B cell (primary cell): ENCODE data around the gene STAM2. TPM values are rescaled to one million over a fixed set of nuclear protein-coding genes. Genes with fewer than 3 reads are reported as not detected.

ENCODE experiments used
- ATAC-seq: fragments of 200-7000 bp; cut with Tn5 transposase; one replicate; pipeline ENCODE4 v1.10.0; 2021; ENCODE audit warnings: low read depth, mild to moderate bottlenecking, moderate number of reproducible peaks, moderate library complexity
- CTCF ChIA-PET: fragments of 350-600 bp; sonication (Branson Sonifier 250); formaldehyde crosslinking; loops from one replicate; lab custom pipeline; 2021; ENCODE audit warnings: antibody characterized with exemption, inconsistent platforms; lab: Charles Lee
- POLR2A ChIA-PET: fragments of 350-600 bp; sonication (Branson Sonifier 250); formaldehyde crosslinking; loops from one replicate; lab custom pipeline; 2021; ENCODE audit warnings: antibody characterized with exemption; lab: Charles Lee
- DNase-seq: peaks from one replicate; pipeline ENCODE4 v3.0.0; 2013
- H2AFZ ChIP-seq: 2 replicates; pipeline ENCODE4 v1.6.1; 2012; ENCODE audit warnings: mild to moderate bottlenecking, low read depth, low read length; ENCODE audit not compliant: insufficient read depth, poor library complexity, severe bottlenecking
- H3K27ac ChIP-seq, 2 donors: 1 replicate in 1 of 2; 2 replicates in 1 of 2; pipeline ENCODE4 v1.5.1; 2012 to 2013; ENCODE audit warnings: low read length in 2 of 2, mild to moderate bottlenecking in 2 of 2, moderate library complexity in 1 of 2
- H3K27me3 ChIP-seq, 4 experiments: fragments of 200-600 bp in 1 of 4; sonication (generic) in 1 of 4; replicated peaks in 1 of 4; 1 replicate in 2 of 4; 2 replicates in 2 of 4; pipeline versions ENCODE4 v1.6.1 to v1.7.0; 2013 to 2016; ENCODE audit warnings: low read length in 3 of 4, mild to moderate bottlenecking in 2 of 4, mixed read lengths in 1 of 4, moderate library complexity in 1 of 4; ENCODE audit not compliant: insufficient read depth in 4 of 4, control insufficient read depth in 3 of 4; ENCODE audit errors: control extremely low read depth in 1 of 4
- H3K36me3 ChIP-seq, 2 experiments: replicated peaks in 1 of 2; 1 replicate in 1 of 2; 2 replicates in 1 of 2; pipeline versions ENCODE4 v1.6.1 to v1.7.1; 2013; ENCODE audit warnings: low read length in 1 of 2; ENCODE audit not compliant: insufficient read depth in 2 of 2, control insufficient read depth in 1 of 2; ENCODE audit errors: control extremely low read depth in 1 of 2, extremely low read depth in 1 of 2
- H3K4me1 ChIP-seq, 2 donors: fragments of 200-600 bp in 1 of 2; sonication (generic) in 1 of 2; 1 replicate in 1 of 2; 2 replicates in 1 of 2; pipeline versions ENCODE4 v1.5.1 to v1.6.1; 2013 to 2017; ENCODE audit warnings: low read length in 2 of 2; ENCODE audit not compliant: control insufficient read depth in 2 of 2, insufficient read depth in 2 of 2
- H3K4me2 ChIP-seq: replicated peaks from 2 replicates; pipeline ENCODE3; 2012; ENCODE audit warnings: mild to moderate bottlenecking, low read depth, low read length; ENCODE audit not compliant: poor library complexity, severe bottlenecking
- H3K4me3 ChIP-seq, 5 experiments: fragments of 200-600 bp in 1 of 5; sonication (generic) in 1 of 5; 1 replicate in 3 of 5; 2 replicates in 2 of 5; pipeline versions ENCODE4 v1.5.1 to v1.7.0; 2011 to 2016; ENCODE audit warnings: low read length in 4 of 5, mild to moderate bottlenecking in 4 of 5, low read depth in 2 of 5, control low read depth in 1 of 5, moderate library complexity in 1 of 5; ENCODE audit not compliant: insufficient read depth in 1 of 5; ENCODE audit errors: control extremely low read depth in 1 of 5, extremely low read depth in 1 of 5
- H3K79me2 ChIP-seq: fragments of 200-600 bp; sonication (generic); one replicate; pipeline ENCODE4 v1.6.0; 2016; ENCODE audit warnings: low read length; ENCODE audit not compliant: control insufficient read depth, insufficient read depth
- H3K9ac ChIP-seq: fragments of 200-600 bp; sonication (generic); 2 replicates; pipeline ENCODE4 v1.6.1; 2017; ENCODE audit warnings: mild to moderate bottlenecking, low read length, moderate library complexity
- H3K9me3 ChIP-seq, 3 donors: one replicate each; pipeline versions ENCODE4 v1.6.1 to v1.7.1; 2013; ENCODE audit warnings: low read length in 2 of 3; ENCODE audit not compliant: control insufficient read depth in 2 of 3, insufficient read depth in 1 of 3; ENCODE audit errors: control extremely low read depth in 1 of 3
- H4K20me1 ChIP-seq: 2 replicates; pipeline ENCODE4 v1.6.0; 2012; ENCODE audit warnings: mild to moderate bottlenecking, low read length; ENCODE audit not compliant: insufficient read depth, control insufficient read depth, poor library complexity, severe bottlenecking
- H3K27ac Mint-ChIP-seq: one replicate; pipeline ENCODE4 v1.8.0; 2021; ENCODE audit warnings: mixed read lengths
- H3K27me3 Mint-ChIP-seq: one replicate; pipeline ENCODE4 v1.8.0; 2021; ENCODE audit warnings: mixed read lengths
- H3K4me1 Mint-ChIP-seq: one replicate; pipeline ENCODE4 v1.8.0; 2021; ENCODE audit warnings: mixed read lengths
- H3K4me3 Mint-ChIP-seq: one replicate; pipeline ENCODE4 v1.8.0; 2021; ENCODE audit warnings: mixed read lengths
- H3K9me3 Mint-ChIP-seq: one replicate; pipeline ENCODE4 v1.8.0; 2022; ENCODE audit warnings: mixed read lengths; ENCODE audit not compliant: insufficient read depth
- EZH2 ChIP-seq: IDR thresholded peaks from 2 replicates; pipeline ENCODE4 v1.6.1; 2012; ENCODE audit warnings: borderline replicate concordance, low read depth, mild to moderate bottlenecking, moderate library complexity, low read length; ENCODE audit not compliant: insufficient read depth, poor library complexity, severe bottlenecking
- WGBS: methylation state at CpG from one replicate; pipeline ENCODE4 v1.1.5; 2013; ENCODE audit warnings: missing lambda C conversion rate; ENCODE audit not compliant: insufficient coverage; 5-methylcytosine and 5-hydroxymethylcytosine counted together
- intact Hi-C: fragments of 100-400 bp; cut with micrococcal nuclease; formaldehyde crosslinking; loops from one replicate; pipeline ENCODE4 v1.10.0; 2022
- polyA plus RNA-seq: library from polyadenylated mRNA; depleted of rRNA; stranded (reverse); fragments of >200 nt; gene quantifications from 2 replicates; pipeline ENCODE4 v1.2.3, GENCODE V29; 2012
- total RNA-seq, 2 donors: library from RNA; stranded (reverse); fragments of 120-200 nt in 1 of 2; gene quantifications; 1 replicate in 1 of 2; 2 replicates in 1 of 2; pipeline versions ENCODE4 v1.2.3 to v1.2.4, GENCODE V29; 2013 to 2022
- TF ChIP-seq, protein P1 (sequence below): fragments of 200-600 bp; IDR thresholded peaks from one replicate; pipeline ENCODE4 v1.8.0; 2022; ENCODE audit warnings: antibody characterized with exemption, mild to moderate bottlenecking

Gene STAM2
- total and polyA plus RNA-seq, 2 donors (not counting 1 experiment from before 2014, with no cell fraction given) = 5.7 to 30.2 TPM

DNA sequence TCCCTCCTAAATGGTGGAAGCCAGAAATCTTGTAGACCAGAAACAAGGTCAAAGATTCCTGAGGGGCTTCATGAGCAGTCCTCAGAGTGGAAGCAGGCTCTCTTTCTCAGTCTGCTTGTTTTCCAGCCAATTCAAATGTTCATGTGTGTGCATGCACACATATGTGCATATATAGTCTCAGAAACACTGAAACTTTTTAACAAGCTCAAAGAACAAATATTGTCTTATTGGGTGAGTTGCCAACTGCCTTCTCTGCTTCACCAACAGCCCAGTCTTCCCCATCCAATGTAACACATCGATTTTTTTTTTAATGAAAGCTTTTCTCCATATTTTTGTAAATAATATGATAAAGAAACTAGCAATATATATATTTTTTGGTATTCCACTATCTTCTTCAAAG is 80.4 kb downstream of the STAM2 start:
- H3K9me3 Mint-ChIP-seq = no peaks in the 10 kb centered on the region
- Histone ChIP-seq H3K4me1 (peaks cover 21 to 28% of the 10 kb centered on the region in 2 donors), H3K27me3 (peaks cover 2 to 24% (median 15%) of the 10 kb centered on the region in 4 experiments), H3K4me2 (no peak overlapping the region), H3K9ac (no peak overlapping the region), H3K36me3 (no peaks in the 10 kb centered on the region), H3K9me3 (no peaks in the 10 kb centered on the region), H3K27ac (no peak overlapping the region), H4K20me1 (no peaks in the 10 kb centered on the region), H3K79me2 (no peaks in the 10 kb centered on the region), H2AFZ (no peak overlapping the region), H3K4me3 (no peak overlapping the region)
- CTCF ChIA-PET = interaction anchor here (0.9 kb wide), 1 partner anchor 70 kb away, joined by 3 read pairs; no protein-coding TSS in a partner anchor
- peaks cover 22% of the 10 kb centered on the region for H3K27me3 Mint-ChIP-seq
- POLR2A ChIA-PET = no interaction called here
- intact Hi-C loops = no loop called here
- no peak for TF ChIP-seq EZH2
- TF ChIP-seq, protein P1, sequence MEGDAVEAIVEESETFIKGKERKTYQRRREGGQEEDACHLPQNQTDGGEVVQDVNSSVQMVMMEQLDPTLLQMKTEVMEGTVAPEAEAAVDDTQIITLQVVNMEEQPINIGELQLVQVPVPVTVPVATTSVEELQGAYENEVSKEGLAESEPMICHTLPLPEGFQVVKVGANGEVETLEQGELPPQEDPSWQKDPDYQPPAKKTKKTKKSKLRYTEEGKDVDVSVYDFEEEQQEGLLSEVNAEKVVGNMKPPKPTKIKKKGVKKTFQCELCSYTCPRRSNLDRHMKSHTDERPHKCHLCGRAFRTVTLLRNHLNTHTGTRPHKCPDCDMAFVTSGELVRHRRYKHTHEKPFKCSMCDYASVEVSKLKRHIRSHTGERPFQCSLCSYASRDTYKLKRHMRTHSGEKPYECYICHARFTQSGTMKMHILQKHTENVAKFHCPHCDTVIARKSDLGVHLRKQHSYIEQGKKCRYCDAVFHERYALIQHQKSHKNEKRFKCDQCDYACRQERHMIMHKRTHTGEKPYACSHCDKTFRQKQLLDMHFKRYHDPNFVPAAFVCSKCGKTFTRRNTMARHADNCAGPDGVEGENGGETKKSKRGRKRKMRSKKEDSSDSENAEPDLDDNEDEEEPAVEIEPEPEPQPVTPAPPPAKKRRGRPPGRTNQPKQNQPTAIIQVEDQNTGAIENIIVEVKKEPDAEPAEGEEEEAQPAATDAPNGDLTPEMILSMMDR = no peak
- peaks cover 19% of the 10 kb centered on the region for H3K4me1 Mint-ChIP-seq
- no CpG with 5 or more reads among the region's 1 CpG for WGBS
- no peak overlapping the region for H3K4me3 Mint-ChIP-seq
- ATAC-seq (no peak), DNase-seq (no peak)
- no peak overlapping the region for H3K27ac Mint-ChIP-seq

DNA sequence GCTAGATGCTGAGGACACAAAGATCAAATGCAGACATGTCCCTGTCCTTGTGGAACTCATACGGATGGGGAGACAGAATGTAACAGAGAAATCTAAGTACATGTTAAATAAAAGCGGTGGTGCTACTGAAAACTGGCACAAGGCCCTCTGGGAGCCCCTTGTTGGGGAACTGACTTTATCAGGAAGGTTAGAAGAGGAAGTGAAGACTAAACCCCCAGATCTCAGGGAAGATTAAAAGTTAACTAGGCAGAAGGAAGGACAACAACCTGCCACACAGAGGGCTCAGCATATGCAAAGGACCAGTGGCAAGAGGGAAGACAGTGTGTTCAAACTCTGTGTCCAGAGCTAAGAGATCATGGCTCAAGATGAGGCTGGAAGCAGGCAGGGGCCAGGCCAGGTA is 81.5 kb downstream of the STAM2 start:
- no peak overlapping the region for H3K4me3 ChIP-seq
- DNase-seq = no peak
- H3K27me3 ChIP-seq = peaks cover 0 to 13% (median 3%) of the 10 kb centered on the region in 4 experiments
- H3K4me3 Mint-ChIP-seq = no peak overlapping the region
- H3K27ac ChIP-seq = no peak overlapping the region
- H3K79me2 ChIP-seq = no peaks in the 10 kb centered on the region
- TF ChIP-seq, protein P1 = no peak
- no peak for TF ChIP-seq EZH2
- H3K9me3 Mint-ChIP-seq = no peaks in the 10 kb centered on the region
- no peak for ATAC-seq
- no peak overlapping the region for H3K27ac Mint-ChIP-seq
- H3K36me3 ChIP-seq = no peaks in the 10 kb centered on the region
- ChIA-PET CTCF (no interaction called here), POLR2A (no interaction called here)
- H3K4me1 ChIP-seq = peaks cover 14 to 17% of the 10 kb centered on the region in 2 donors
- no peak overlapping the region for H2AFZ ChIP-seq
- H4K20me1 ChIP-seq = no peaks in the 10 kb centered on the region
- no peak overlapping the region for H3K9ac ChIP-seq
- H3K27me3 Mint-ChIP-seq = peaks cover 12% of the 10 kb centered on the region
- WGBS = 93% methylated on average over 2 of the region's 2 CpGs
- no peaks in the 10 kb centered on the region for H3K9me3 ChIP-seq
- no peak overlapping the region for H3K4me2 ChIP-seq
- peaks cover 13% of the 10 kb centered on the region for H3K4me1 Mint-ChIP-seq
- intact Hi-C loops = no loop called here
